Liver (tissue), 9 donors: Measurements from ENCODE around the gene ZNF593. TPM values are rescaled to one million over a fixed set of nuclear protein-coding genes. Genes with fewer than 3 reads are reported as not detected.

Source experiments
- DNase-seq: peaks from one replicate; pipeline ENCODE4 v3.0.0-alpha.2; 2017; ENCODE audit warnings: low spot score
- H3K27ac ChIP-seq, 2 donors: one replicate each; pipeline ENCODE4 v1.7.0; 2013; ENCODE audit warnings: inconsistent platforms in 2 of 2, low read length in 2 of 2, control low read depth in 1 of 2, low read depth in 1 of 2, mild to moderate bottlenecking in 1 of 2
- H3K27me3 ChIP-seq, 4 donors: one replicate each; pipeline versions ENCODE4 v1.6.1 to v1.7.0; 2013; ENCODE audit warnings: low read length in 3 of 4, inconsistent platforms in 1 of 4, mild to moderate bottlenecking in 1 of 4, moderate library complexity in 1 of 4; ENCODE audit not compliant: control insufficient read depth in 4 of 4, insufficient read depth in 4 of 4
- H3K36me3 ChIP-seq, 4 donors: one replicate each; pipeline versions ENCODE4 v1.6.1 to v1.7.0; 2013; ENCODE audit warnings: low read length in 3 of 4, mild to moderate bottlenecking in 3 of 4, low read depth in 1 of 4, moderate library complexity in 1 of 4; ENCODE audit not compliant: control insufficient read depth in 4 of 4, insufficient read depth in 3 of 4
- H3K4me1 ChIP-seq, 4 donors: one replicate each; pipeline versions ENCODE4 v1.6.1 to v1.7.0; 2013; ENCODE audit warnings: low read length in 3 of 4, mild to moderate bottlenecking in 3 of 4, moderate library complexity in 1 of 4; ENCODE audit not compliant: control insufficient read depth in 4 of 4, insufficient read depth in 4 of 4
- H3K4me3 ChIP-seq, 3 donors: one replicate each; pipeline versions ENCODE4 v1.6.1 to v1.7.0; 2013; ENCODE audit warnings: low read length in 3 of 3, control low read depth in 1 of 3, low read depth in 1 of 3, mild to moderate bottlenecking in 1 of 3
- H3K9ac ChIP-seq, 2 donors: one replicate each; pipeline ENCODE4 v1.7.0; 2013; ENCODE audit warnings: low read length in 2 of 2, mild to moderate bottlenecking in 2 of 2, moderate library complexity in 2 of 2, control low read depth in 1 of 2, low read depth in 1 of 2
- H3K9me3 ChIP-seq, 4 donors: one replicate each; pipeline versions ENCODE4 v1.6.1 to v1.7.0; 2013; ENCODE audit warnings: low read length in 3 of 4; ENCODE audit not compliant: control insufficient read depth in 4 of 4
- EGR1 ChIP-seq, 2 donors: IDR thresholded peaks; 2 replicates each; pipeline ENCODE4 v1.6.1; 2016 to 2018; ENCODE audit warnings: antibody characterized with exemption in 2 of 2, low read depth in 2 of 2
- FOXA1 ChIP-seq: IDR thresholded peaks from 2 replicates; pipeline ENCODE4 v1.6.1; 2016; ENCODE audit warnings: antibody characterized with exemption
- FOXA2 ChIP-seq: IDR thresholded peaks from 2 replicates; pipeline ENCODE4 v1.6.1; 2016; ENCODE audit warnings: antibody characterized with exemption
- GABPA ChIP-seq, 2 donors: IDR thresholded peaks in 1 of 2; conservative IDR thresholded peaks in 1 of 2; 2 replicates each; pipeline ENCODE4 v1.6.1; 2016; ENCODE audit warnings: antibody characterized with exemption in 2 of 2, mild to moderate bottlenecking in 1 of 2, moderate library complexity in 1 of 2
- HNF4A ChIP-seq, 2 donors: conservative IDR thresholded peaks; 2 replicates each; pipeline ENCODE4 v1.6.1; 2016; ENCODE audit warnings: antibody characterized with exemption in 2 of 2, mild to moderate bottlenecking in 2 of 2
- HNF4G ChIP-seq: IDR thresholded peaks from 2 replicates; pipeline ENCODE4 v1.6.1; 2016; ENCODE audit warnings: antibody characterized with exemption
- JUND ChIP-seq, 2 donors: IDR thresholded peaks; 2 replicates each; pipeline ENCODE4 v1.6.1; 2016; ENCODE audit warnings: antibody characterized with exemption in 2 of 2
- MAX ChIP-seq: IDR thresholded peaks from 2 replicates; pipeline ENCODE4 v1.6.1; 2016; ENCODE audit warnings: antibody characterized with exemption
- RAD21 ChIP-seq, 2 donors: IDR thresholded peaks; 2 replicates each; pipeline ENCODE4 v1.6.1; 2016; ENCODE audit warnings: antibody characterized with exemption in 2 of 2, mild to moderate bottlenecking in 2 of 2
- SP1 ChIP-seq: IDR thresholded peaks from 2 replicates; pipeline ENCODE4 v1.6.1; 2018; ENCODE audit warnings: antibody characterized with exemption, mild to moderate bottlenecking
- TAF1 ChIP-seq: conservative IDR thresholded peaks from 2 replicates; pipeline ENCODE4 v1.6.1; 2016; ENCODE audit warnings: antibody characterized with exemption, mild to moderate bottlenecking
- YY1 ChIP-seq: IDR thresholded peaks from 2 replicates; pipeline ENCODE4 v1.6.1; 2016; ENCODE audit warnings: antibody characterized with exemption, mild to moderate bottlenecking
- WGBS: extraction: QIAGEN DNeasy Blood & Tissue Kit; methylation state at CpG from one replicate; pipeline ENCODE4 v1.1.7; 2013; 5-methylcytosine and 5-hydroxymethylcytosine counted together
- polyA plus RNA-seq, 2 donors: library from polyadenylated mRNA; stranded (reverse) in 1 of 2; unstranded in 1 of 2; fragments of 200-250 nt in 1 of 2; fragments of >200 nt in 1 of 2; fragmentation: Nextera tagmentation in 1 of 2; extraction: Ambion mirVana in 1 of 2; gene quantifications; one replicate each; pipeline versions ENCODE4 v1.2.1 to v1.2.3, GENCODE V29; 2013 to 2015
- total RNA-seq, 2 donors: library from RNA; depleted of rRNA; stranded (reverse); fragments of >200 nt; gene quantifications; one replicate each; pipeline ENCODE4 v1.2.3, GENCODE V29; 2014
- TF ChIP-seq, protein P1 (sequence below): IDR thresholded peaks from 2 replicates; pipeline ENCODE4 v1.6.1; 2016; ENCODE audit warnings: antibody characterized with exemption
- TF ChIP-seq, protein P2 (sequence below): fragments of 150-350 bp; IDR thresholded peaks from 2 replicates; pipeline ENCODE4 v1.5.1; 2017; ENCODE audit warnings: improper control_type of control experiment, low read depth, low read length; ENCODE audit not compliant: missing input control
- TF ChIP-seq, protein P3 (sequence below): IDR thresholded peaks from 2 replicates; pipeline ENCODE4 v1.6.1; 2016; ENCODE audit warnings: antibody characterized with exemption, mild to moderate bottlenecking
- donor health status: healthy.
- donor health status: healthy.
- donor health status: healthy.
- donor health status: healthy.
- donor health status: healthy.

Gene ZNF593
- total and polyA plus RNA-seq, 4 donors: 5.7 to 81.4 (median 30.2) TPM

DNA sequence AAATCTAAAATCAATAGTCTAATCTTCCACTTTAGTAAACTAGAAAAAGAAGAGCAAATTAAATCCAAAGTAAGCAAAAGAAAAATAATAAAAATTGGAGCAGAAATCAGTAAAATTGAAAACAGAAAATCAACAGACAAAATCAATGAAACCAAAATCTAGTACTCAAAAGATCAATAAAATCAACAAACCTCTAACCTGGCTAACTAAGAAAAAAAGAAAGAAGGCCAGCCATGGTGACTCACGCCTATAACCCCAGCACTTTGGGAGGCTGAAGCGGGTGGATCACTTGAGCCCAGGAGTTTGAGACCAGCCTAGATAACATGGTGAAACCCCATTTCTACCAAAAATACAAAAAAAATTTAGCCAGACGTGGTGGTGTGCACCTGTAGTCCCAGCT, 35.2 kb upstream of the ZNF593 start:
- Histone ChIP-seq H3K9me3 (no peaks in the 10 kb centered on the region), H3K4me3 (no peak overlapping the region), H3K27ac (no peak overlapping the region), H3K4me1 (peaks cover 2 to 9% (median 4%) of the 10 kb centered on the region in 4 donors), H3K36me3 (no peaks in the 10 kb centered on the region), H3K27me3 (no peaks in the 10 kb centered on the region), H3K9ac (no peak overlapping the region)
- 67% methylated on average over 3 of the region's 3 CpGs for WGBS
- TF ChIP-seq EGR1 (IDR thresholded peaks at IDR 0.05; ENCODE audit: low read depth in 2 of 2) (no peak), GABPA (IDR thresholded peaks at IDR 0.05 in 1 of 2, conservative IDR thresholded peaks at IDR 0.05 in 1 of 2) (no peak), MAX (no peak), FOXA1 (no peak), JUND (IDR thresholded peaks at IDR 0.05) (peak; percentile 43 to 45), YY1 (no peak)
- DNase-seq: no peak

DNA sequence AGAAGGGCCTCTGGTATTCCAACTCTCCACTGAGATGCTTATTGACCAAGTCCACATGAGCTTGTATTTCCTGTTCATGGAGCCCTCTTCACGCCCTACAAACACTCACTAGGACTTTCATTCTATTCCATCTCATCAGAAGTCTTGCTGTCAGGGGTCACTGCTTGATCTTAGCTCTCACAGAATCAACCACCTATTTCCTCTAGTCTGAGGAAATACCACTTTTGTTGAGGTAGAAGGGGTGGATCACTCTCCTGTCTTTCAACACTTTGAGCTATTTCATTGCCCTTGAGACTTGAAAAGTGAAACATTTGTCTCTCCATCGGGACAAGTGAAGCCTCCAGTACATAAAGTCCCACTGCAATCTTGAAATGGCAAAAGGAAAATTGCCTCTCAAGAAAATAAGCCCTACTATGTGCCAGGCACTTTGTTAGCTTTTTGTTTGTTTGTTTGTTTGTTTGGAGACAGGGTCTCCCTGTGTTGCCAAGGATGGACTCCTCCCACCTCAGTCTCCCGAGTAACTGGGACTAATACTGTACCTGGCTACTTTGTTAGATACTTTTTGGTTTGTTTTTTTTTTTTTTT, 30.6 kb upstream of the ZNF593 start:
- 75% methylated on average over 3 of the region's 3 CpGs for WGBS
- Histone ChIP-seq H3K9me3 (no peaks in the 10 kb centered on the region), H3K27me3 (no peaks in the 10 kb centered on the region), H3K9ac (no peak overlapping the region), H3K4me1 (peaks cover 0 to 6% (median 2%) of the 10 kb centered on the region in 4 donors), H3K27ac (no peak overlapping the region), H3K4me3 (no peak overlapping the region), H3K36me3 (no peaks in the 10 kb centered on the region)
- TF ChIP-seq EGR1 (IDR thresholded peaks at IDR 0.05; ENCODE audit: low read depth in 2 of 2): no peak
- TF ChIP-seq MAX: no peak
- TF ChIP-seq, protein P1, sequence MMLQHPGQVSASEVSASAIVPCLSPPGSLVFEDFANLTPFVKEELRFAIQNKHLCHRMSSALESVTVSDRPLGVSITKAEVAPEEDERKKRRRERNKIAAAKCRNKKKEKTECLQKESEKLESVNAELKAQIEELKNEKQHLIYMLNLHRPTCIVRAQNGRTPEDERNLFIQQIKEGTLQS: no peak
- TF ChIP-seq SP1: no peak
- no peak for TF ChIP-seq JUND (IDR thresholded peaks at IDR 0.05)
- TF ChIP-seq GABPA (IDR thresholded peaks at IDR 0.05 in 1 of 2, conservative IDR thresholded peaks at IDR 0.05 in 1 of 2): no peak
- no peak for TF ChIP-seq RAD21 (IDR thresholded peaks at IDR 0.05)
- TF ChIP-seq, protein P2, sequence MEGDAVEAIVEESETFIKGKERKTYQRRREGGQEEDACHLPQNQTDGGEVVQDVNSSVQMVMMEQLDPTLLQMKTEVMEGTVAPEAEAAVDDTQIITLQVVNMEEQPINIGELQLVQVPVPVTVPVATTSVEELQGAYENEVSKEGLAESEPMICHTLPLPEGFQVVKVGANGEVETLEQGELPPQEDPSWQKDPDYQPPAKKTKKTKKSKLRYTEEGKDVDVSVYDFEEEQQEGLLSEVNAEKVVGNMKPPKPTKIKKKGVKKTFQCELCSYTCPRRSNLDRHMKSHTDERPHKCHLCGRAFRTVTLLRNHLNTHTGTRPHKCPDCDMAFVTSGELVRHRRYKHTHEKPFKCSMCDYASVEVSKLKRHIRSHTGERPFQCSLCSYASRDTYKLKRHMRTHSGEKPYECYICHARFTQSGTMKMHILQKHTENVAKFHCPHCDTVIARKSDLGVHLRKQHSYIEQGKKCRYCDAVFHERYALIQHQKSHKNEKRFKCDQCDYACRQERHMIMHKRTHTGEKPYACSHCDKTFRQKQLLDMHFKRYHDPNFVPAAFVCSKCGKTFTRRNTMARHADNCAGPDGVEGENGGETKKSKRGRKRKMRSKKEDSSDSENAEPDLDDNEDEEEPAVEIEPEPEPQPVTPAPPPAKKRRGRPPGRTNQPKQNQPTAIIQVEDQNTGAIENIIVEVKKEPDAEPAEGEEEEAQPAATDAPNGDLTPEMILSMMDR: no peak
- TF ChIP-seq HNF4G: no peak
- no peak for TF ChIP-seq YY1
- TF ChIP-seq, protein P3, sequence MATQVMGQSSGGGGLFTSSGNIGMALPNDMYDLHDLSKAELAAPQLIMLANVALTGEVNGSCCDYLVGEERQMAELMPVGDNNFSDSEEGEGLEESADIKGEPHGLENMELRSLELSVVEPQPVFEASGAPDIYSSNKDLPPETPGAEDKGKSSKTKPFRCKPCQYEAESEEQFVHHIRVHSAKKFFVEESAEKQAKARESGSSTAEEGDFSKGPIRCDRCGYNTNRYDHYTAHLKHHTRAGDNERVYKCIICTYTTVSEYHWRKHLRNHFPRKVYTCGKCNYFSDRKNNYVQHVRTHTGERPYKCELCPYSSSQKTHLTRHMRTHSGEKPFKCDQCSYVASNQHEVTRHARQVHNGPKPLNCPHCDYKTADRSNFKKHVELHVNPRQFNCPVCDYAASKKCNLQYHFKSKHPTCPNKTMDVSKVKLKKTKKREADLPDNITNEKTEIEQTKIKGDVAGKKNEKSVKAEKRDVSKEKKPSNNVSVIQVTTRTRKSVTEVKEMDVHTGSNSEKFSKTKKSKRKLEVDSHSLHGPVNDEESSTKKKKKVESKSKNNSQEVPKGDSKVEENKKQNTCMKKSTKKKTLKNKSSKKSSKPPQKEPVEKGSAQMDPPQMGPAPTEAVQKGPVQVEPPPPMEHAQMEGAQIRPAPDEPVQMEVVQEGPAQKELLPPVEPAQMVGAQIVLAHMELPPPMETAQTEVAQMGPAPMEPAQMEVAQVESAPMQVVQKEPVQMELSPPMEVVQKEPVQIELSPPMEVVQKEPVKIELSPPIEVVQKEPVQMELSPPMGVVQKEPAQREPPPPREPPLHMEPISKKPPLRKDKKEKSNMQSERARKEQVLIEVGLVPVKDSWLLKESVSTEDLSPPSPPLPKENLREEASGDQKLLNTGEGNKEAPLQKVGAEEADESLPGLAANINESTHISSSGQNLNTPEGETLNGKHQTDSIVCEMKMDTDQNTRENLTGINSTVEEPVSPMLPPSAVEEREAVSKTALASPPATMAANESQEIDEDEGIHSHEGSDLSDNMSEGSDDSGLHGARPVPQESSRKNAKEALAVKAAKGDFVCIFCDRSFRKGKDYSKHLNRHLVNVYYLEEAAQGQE: no peak
- no peak for TF ChIP-seq FOXA2
- no peak for TF ChIP-seq HNF4A (conservative IDR thresholded peaks at IDR 0.05)
- no peak for TF ChIP-seq TAF1
- TF ChIP-seq FOXA1: no peak
- no peak for DNase-seq
